KOPT-K1 (cell line): ENCODE results near the gene PER2.
"Not testable (repeated sequence)": the region's sequence is repeated elsewhere in the genome, so short reads cannot be mapped to it uniquely, and the experiment has no call there.

Experiments used
- H3K27ac ChIP-seq: fragments of 200-600 bp; sonication (generic); 2 replicates; pipeline ENCODE4 v1.5.1; 2016; ENCODE audit warnings: antibody characterized with exemption, mild to moderate bottlenecking, low read depth, low read length; ENCODE audit not compliant: poor library complexity, severe bottlenecking
- H3K36me3 ChIP-seq: fragments of 200-600 bp; sonication (generic); 2 replicates; pipeline ENCODE4 v1.5.1; 2017; ENCODE audit warnings: antibody characterized with exemption, mild to moderate bottlenecking, low read length, moderate library complexity; ENCODE audit not compliant: insufficient read depth
- H3K9me3 ChIP-seq: fragments of 200-600 bp; sonication (generic); 2 replicates; pipeline ENCODE4 v1.5.1; 2017; ENCODE audit warnings: antibody characterized with exemption, low read length, mild to moderate bottlenecking; ENCODE audit not compliant: insufficient read depth, poor library complexity, severe bottlenecking

Gene PER2

GRCh38 chr2:238321467-238321866, 33.1 kb upstream of the PER2 start:
- no peaks in the 10 kb centered on the region for H3K9me3 ChIP-seq
- no peak overlapping the region for H3K27ac ChIP-seq
- no peaks in the 10 kb centered on the region for H3K36me3 ChIP-seq

- Histone ChIP-seq H3K36me3 (no peaks in the 10 kb centered on the region), H3K27ac (no peak overlapping the region), H3K9me3 (no peaks in the 10 kb centered on the region)
These were observed 32.4 kb upstream of the PER2 start for GRCh38 chr2:238320648-238321281.

GRCh38 chr2:238320246-238320647, 31.8 kb upstream of the PER2 start, which contains the start of gene TRAF3IP1:
Gene TRAF3IP1, plus strand, starts transcription at chr2:238320518. Its CDS starts 145 bp downstream, at chr2:238320663.
- no peak within 1 kb of the TSS for H3K27ac ChIP-seq
- no peaks in the 10 kb centered on the region for H3K36me3 ChIP-seq

GRCh38 chr2:238315031-238315595, 26.7 kb upstream of the PER2 start:
- H3K9me3 ChIP-seq = no peaks in the 10 kb centered on the region
- no peak overlapping the region for H3K27ac ChIP-seq
- H3K36me3 ChIP-seq = no peaks in the 10 kb centered on the region

More at GRCh38 chr2:238320246-238320647, 31.8 kb upstream of the PER2 start, which contains the start of gene TRAF3IP1:
- no peaks in the 10 kb centered on the region for H3K9me3 ChIP-seq

DNA sequence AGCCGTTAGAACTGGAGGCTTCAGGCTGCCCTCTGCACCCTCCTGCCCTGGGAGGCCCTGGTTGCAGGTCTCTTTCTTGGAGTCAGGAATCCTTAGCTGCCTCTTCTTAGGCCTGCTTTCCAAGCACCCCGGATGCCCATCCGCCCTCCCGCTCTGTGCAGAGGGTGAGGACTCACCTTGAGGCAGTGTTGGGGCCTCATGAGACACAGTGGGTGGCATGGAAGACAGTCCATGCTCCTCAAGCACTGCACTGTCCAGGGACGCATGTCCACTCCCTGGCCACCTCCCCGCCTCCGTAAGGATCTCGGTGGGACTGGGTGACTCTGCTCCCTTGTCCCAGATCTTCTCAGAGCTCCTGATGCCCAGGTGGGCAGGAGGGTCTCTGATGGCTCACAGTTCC, 26.2 kb upstream of the PER2 start:
- H3K27ac ChIP-seq = no peak overlapping the region
- no peaks in the 10 kb centered on the region for H3K9me3 ChIP-seq
- no peaks in the 10 kb centered on the region for H3K36me3 ChIP-seq

DNA sequence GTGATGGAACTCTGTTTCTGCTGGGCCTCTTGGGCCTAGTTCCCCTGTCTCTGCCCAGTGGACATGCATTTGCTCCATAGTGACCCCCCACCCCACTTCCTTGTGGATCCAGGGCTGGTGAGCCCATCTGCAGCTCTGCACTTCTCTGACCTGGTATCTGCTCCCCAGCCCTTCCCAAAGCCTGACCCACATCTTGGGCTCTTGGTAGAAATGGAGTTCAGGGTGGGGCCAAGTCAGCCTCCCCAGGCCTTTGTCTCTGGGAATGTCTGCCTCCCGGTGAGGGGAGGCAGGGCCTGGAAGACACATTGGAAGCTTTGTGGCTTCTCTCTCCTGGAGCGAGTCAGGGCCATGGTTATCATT, 25.6 kb upstream of the PER2 start:
- Histone ChIP-seq H3K9me3 (no peaks in the 10 kb centered on the region), H3K36me3 (no peaks in the 10 kb centered on the region), H3K27ac (no peak overlapping the region)

DNA sequence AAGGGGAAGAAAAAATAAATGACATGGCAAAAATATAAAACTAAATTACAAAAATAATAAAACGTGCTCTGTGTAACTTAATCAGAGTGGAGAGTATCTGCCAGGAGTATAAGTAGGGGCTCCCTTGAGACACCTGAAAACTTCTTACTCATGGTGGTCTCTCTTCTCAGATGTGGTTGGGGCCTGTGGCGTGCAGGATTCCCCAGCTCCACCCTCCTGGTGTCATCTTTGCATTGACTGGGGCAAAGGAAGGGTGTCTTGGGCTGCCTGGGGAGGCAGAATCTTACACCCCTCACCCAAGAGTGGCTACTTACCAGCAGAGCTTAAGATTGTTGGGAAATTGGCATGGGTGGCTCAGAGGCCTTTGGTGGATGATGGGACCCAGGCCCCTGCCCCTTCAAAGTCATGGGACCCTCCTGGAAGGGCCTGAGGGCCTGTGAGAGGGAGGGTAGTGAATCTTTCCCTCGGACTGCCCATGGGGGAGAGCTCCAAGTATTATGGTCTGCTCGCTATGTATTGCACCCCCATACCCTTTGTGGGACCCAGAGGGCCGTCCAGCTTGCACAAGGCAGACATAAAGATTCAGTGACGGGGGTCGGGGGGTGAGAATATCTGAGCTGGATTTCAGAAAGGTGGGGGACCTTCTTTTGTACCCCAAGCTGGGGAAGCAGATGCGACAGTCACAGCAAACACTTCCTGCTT, 25.0 kb upstream of the PER2 start:
- Histone ChIP-seq H3K9me3 (no peaks in the 10 kb centered on the region), H3K36me3 (no peaks in the 10 kb centered on the region), H3K27ac (no peak overlapping the region)

DNA sequence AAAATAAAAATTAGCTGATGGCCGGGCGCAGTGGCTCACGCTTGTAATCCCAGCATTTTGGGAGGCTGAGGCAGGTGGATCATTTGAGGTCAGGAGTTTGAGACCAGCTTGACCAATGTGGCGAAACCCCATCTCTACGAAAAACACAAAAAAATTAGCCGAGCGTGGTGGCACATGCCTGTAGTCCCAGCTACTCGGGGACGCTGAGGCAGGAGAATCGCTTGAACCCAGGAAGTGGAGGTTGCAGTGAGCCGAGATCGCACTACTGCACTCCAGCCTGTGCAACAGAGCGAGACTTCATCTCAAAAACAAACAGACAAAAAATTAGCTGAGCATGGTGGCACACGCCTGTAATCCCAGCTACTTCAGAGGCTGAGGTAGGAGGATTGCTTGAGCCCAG, 22.3 kb upstream of the PER2 start:
- H3K9me3 ChIP-seq, H3K36me3 ChIP-seq, H3K27ac ChIP-seq: not testable (repeated sequence)

DNA sequence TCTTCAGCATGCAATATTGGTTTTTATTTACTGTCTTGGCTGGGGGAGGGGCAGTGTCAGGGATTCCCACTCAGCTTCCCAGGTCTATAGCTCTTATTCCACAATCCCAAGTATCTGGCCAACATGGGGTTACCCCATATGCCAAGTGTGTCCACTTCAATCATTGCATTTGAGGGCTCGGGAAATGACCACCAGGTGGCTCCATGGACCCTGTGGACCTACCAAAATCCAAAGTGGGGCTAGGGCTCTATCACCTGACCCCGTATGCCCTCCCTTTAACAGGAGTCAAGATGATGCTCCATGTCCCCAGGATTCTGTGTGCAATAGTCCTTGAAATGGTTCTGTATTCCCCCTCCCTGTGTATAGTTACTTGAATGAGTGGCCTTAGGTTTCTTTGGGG, 19.8 kb upstream of the PER2 start:
- Histone ChIP-seq H3K27ac (no peak overlapping the region), H3K36me3 (no peaks in the 10 kb centered on the region), H3K9me3 (no peaks in the 10 kb centered on the region)

DNA sequence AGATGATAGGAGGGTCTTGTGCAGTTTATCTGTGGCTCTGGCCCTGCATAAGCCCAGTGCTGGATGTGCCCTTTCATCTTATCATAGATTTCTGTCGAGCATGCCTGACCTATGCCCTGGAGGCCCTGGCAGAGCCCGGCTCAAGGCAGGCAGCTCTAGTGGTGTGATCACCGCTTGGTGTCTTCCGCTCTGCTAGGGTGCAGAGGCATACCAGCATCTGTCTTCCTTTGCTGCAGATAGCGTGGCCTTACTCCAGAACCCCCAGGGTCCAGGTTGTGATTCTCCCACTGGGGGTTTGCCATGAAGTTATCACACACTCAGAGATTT, 18.2 kb upstream of the PER2 start:
- no peaks in the 10 kb centered on the region for H3K9me3 ChIP-seq
- no peak overlapping the region for H3K27ac ChIP-seq
- H3K36me3 ChIP-seq = no peaks in the 10 kb centered on the region

- Histone ChIP-seq H3K27ac (no peak overlapping the region), H3K36me3 (no peaks in the 10 kb centered on the region), H3K9me3 (no peaks in the 10 kb centered on the region)
These were observed 17.7 kb upstream of the PER2 start for GRCh38 chr2:238305965-238306671.

- Histone ChIP-seq H3K9me3 (no peaks in the 10 kb centered on the region), H3K27ac (no peak overlapping the region), H3K36me3 (no peaks in the 10 kb centered on the region)
These were observed 16.9 kb upstream of the PER2 start for GRCh38 chr2:238305092-238305862.

- H3K36me3 ChIP-seq = no peaks in the 10 kb centered on the region
These were observed 15.7 kb upstream of the PER2 start for GRCh38 chr2:238304116-238304515.

DNA sequence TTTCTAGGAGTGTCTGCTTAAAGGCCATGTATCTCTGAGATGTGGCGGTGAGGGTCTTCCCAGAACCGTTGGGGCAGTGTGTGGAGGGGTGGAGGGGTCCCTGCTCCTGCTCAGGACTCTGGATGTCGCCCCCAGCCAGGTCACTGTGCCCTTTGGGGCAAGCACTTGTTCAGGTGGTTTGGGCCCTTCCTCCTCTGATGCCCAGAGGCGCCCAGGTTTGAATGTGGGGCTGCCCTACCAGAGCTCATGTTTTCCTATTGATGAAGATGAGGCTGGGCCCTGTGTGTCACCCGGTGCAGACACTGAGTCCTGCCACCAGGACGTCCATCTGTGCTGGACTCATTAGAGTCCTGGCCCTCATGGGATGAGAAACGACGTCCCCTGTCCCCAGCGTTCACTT, 14.3 kb upstream of the PER2 start:
- no peak overlapping the region for H3K27ac ChIP-seq
- no peaks in the 10 kb centered on the region for H3K36me3 ChIP-seq
- H3K9me3 ChIP-seq = no peaks in the 10 kb centered on the region

More at GRCh38 chr2:238304116-238304515, 15.7 kb upstream of the PER2 start:
- H3K9me3 ChIP-seq = no peaks in the 10 kb centered on the region
- H3K27ac ChIP-seq = no peak overlapping the region

GRCh38 chr2:238302087-238302486, 13.7 kb upstream of the PER2 start:
- H3K9me3 ChIP-seq = no peaks in the 10 kb centered on the region
- H3K36me3 ChIP-seq = no peaks in the 10 kb centered on the region
- no peak overlapping the region for H3K27ac ChIP-seq
